ENCODE results near the gene GFPT1. TPM values are rescaled to one million over a fixed set of nuclear protein-coding genes. Genes with fewer than 3 reads are reported as not detected.

GFPT1 gene
- polyA plus RNA-seq, 1 donor (not counting 4 experiments of a cell fraction or from before 2014, with no cell fraction given): 12.9 TPM

GRCh38 chr2:69348781-69349180 is 38.2 kb downstream of the GFPT1 start:
- Histone ChIP-seq H3K4me3 (ENCODE audit: control insufficient read depth in 2 of 3, extremely low read depth in 1 of 3, insufficient read depth in 2 of 3, low read depth in 1 of 3, low read length in 3 of 3) (no peak overlapping the region), H3K4me1 (ENCODE audit: control insufficient read depth, extremely low read depth, insufficient read depth, low read length) (no peaks in the 10 kb centered on the region), H3K27ac (ENCODE audit: control insufficient read depth, insufficient read depth, low read length) (no peak overlapping the region), H3K4me2 (ENCODE audit: control insufficient read depth, extremely low read depth, insufficient read depth, low read depth, low read length) (no peak overlapping the region), H3K27me3 (ENCODE audit: control insufficient read depth, extremely low read depth, insufficient read depth, low read length) (no peaks in the 10 kb centered on the region), H3K9me1 (ENCODE audit: control insufficient read depth, extremely low read depth, insufficient read depth, low read length) (no peaks in the 10 kb centered on the region), H2AFZ (ENCODE audit: control insufficient read depth, low read length) (no peak overlapping the region), H3K36me3 (ENCODE audit: control insufficient read depth in 2 of 2, extremely low read depth in 1 of 2, insufficient read depth in 2 of 2, low read length in 2 of 2) (peaks cover 11 to 32% of the 10 kb centered on the region in 2 experiments), H3K9ac (ENCODE audit: control insufficient read depth, extremely low read depth, insufficient read depth, low read length) (no peak overlapping the region), H3K79me2 (ENCODE audit: control insufficient read depth, insufficient read depth, low read length) (no peaks in the 10 kb centered on the region), H3K9me3 (ENCODE audit: control insufficient read depth, low read depth, low read length) (no peaks in the 10 kb centered on the region), H4K20me1 (ENCODE audit: control insufficient read depth, extremely low read depth, insufficient read depth, low read length) (no peaks in the 10 kb centered on the region)
- dilution Hi-C loops (cut with MboI; ENCODE audit: extremely low pct_ligation_motif_present, low sequenced_read_pairs): no loop called here
- FAIRE-seq (no peak), DNase-seq (ENCODE audit: low read depth, low spot score) (no peak)
- no peak for TF ChIP-seq EZH2 (IDR thresholded peaks at IDR 0.05; ENCODE audit: low read length)
- TF ChIP-seq, protein P1, sequence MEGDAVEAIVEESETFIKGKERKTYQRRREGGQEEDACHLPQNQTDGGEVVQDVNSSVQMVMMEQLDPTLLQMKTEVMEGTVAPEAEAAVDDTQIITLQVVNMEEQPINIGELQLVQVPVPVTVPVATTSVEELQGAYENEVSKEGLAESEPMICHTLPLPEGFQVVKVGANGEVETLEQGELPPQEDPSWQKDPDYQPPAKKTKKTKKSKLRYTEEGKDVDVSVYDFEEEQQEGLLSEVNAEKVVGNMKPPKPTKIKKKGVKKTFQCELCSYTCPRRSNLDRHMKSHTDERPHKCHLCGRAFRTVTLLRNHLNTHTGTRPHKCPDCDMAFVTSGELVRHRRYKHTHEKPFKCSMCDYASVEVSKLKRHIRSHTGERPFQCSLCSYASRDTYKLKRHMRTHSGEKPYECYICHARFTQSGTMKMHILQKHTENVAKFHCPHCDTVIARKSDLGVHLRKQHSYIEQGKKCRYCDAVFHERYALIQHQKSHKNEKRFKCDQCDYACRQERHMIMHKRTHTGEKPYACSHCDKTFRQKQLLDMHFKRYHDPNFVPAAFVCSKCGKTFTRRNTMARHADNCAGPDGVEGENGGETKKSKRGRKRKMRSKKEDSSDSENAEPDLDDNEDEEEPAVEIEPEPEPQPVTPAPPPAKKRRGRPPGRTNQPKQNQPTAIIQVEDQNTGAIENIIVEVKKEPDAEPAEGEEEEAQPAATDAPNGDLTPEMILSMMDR (optimal IDR thresholded peaks at IDR 0.05 in 1 of 3, IDR thresholded peaks at IDR 0.05 in 1 of 3, conservative IDR thresholded peaks at IDR 0.05 in 1 of 3; ENCODE audit: extremely low read depth in 1 of 3, insufficient read depth in 2 of 3, low read length in 3 of 3): no peak

DNA sequence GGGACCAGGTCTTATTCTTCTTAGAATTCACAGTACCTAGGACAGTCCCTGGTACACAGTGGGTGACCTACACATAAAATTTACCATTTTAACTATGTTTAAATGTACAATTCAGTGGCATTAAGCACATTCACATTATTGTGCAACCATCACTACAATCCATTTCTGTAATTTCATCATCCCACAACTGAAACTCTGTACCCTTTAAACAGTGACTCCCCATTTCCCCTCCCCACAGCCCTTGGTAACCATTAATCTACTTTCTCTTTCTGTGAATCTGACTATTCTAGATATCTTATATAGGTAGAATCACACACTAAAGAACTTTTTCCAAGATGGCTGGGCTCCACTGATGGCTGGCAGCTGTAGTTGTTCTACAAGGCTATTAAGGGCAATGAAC is 41.6 kb downstream of the GFPT1 start:
- Histone ChIP-seq H3K9ac (ENCODE audit: control insufficient read depth, extremely low read depth, insufficient read depth, low read length) (no peak overlapping the region), H3K4me2 (ENCODE audit: control insufficient read depth, extremely low read depth, insufficient read depth, low read depth, low read length) (no peak overlapping the region), H2AFZ (ENCODE audit: control insufficient read depth, low read length) (no peak overlapping the region), H3K27me3 (ENCODE audit: control insufficient read depth, extremely low read depth, insufficient read depth, low read length) (no peaks in the 10 kb centered on the region), H3K79me2 (ENCODE audit: control insufficient read depth, insufficient read depth, low read length) (no peaks in the 10 kb centered on the region), H3K27ac (ENCODE audit: control insufficient read depth, insufficient read depth, low read length) (no peak overlapping the region), H3K36me3 (ENCODE audit: control insufficient read depth in 2 of 2, extremely low read depth in 1 of 2, insufficient read depth in 2 of 2, low read length in 2 of 2) (peaks cover 20 to 48% of the 10 kb centered on the region in 2 experiments), H3K4me1 (ENCODE audit: control insufficient read depth, extremely low read depth, insufficient read depth, low read length) (no peaks in the 10 kb centered on the region), H3K9me1 (ENCODE audit: control insufficient read depth, extremely low read depth, insufficient read depth, low read length) (no peaks in the 10 kb centered on the region), H3K4me3 (ENCODE audit: control insufficient read depth in 2 of 3, extremely low read depth in 1 of 3, insufficient read depth in 2 of 3, low read depth in 1 of 3, low read length in 3 of 3) (no peak overlapping the region), H4K20me1 (ENCODE audit: control insufficient read depth, extremely low read depth, insufficient read depth, low read length) (no peaks in the 10 kb centered on the region), H3K9me3 (ENCODE audit: control insufficient read depth, low read depth, low read length) (no peaks in the 10 kb centered on the region)
- dilution Hi-C loops (cut with MboI; ENCODE audit: extremely low pct_ligation_motif_present, low sequenced_read_pairs): no loop called here
- DNase-seq (ENCODE audit: low read depth, low spot score): no peak
- FAIRE-seq: no peak
- TF ChIP-seq, protein P1 (optimal IDR thresholded peaks at IDR 0.05 in 1 of 3, IDR thresholded peaks at IDR 0.05 in 1 of 3, conservative IDR thresholded peaks at IDR 0.05 in 1 of 3; ENCODE audit: extremely low read depth in 1 of 3, insufficient read depth in 2 of 3, low read length in 3 of 3): no peak
- TF ChIP-seq EZH2 (IDR thresholded peaks at IDR 0.05; ENCODE audit: low read length): no peak

All from keratinocyte (primary cell).